GM12873 (cell line): ENCODE data around the gene NRG2.

Experiments
- TF ChIP-seq, protein P1 (sequence below): IDR thresholded peaks from 2 replicates; pipeline ENCODE4 v1.5.1; 2012; ENCODE audit warnings: low read depth, mild to moderate bottlenecking, moderate library complexity, low read length, control low read depth; ENCODE audit not compliant: insufficient read depth; ENCODE audit errors: missing control alignments

NRG2 gene

DNA sequence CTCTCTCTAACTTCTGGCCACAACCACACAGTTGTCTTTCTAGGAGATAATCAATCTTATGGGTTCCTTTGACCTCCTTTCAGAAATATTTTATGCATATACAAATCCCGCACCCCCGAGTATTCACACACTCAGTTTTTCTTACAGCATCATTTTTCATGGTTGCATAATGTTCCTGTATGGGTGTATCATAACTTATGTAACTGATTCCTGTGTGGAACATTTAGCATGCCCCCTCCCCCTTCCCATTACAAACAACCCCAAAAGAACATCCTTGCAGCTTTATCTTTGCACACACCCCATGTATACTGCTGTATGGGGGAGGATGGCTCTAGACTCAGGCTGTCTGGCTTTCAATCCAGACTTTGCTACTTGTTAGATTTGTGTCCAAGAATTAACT, 153.7 kb downstream of the NRG2 start:
- TF ChIP-seq, protein P1, sequence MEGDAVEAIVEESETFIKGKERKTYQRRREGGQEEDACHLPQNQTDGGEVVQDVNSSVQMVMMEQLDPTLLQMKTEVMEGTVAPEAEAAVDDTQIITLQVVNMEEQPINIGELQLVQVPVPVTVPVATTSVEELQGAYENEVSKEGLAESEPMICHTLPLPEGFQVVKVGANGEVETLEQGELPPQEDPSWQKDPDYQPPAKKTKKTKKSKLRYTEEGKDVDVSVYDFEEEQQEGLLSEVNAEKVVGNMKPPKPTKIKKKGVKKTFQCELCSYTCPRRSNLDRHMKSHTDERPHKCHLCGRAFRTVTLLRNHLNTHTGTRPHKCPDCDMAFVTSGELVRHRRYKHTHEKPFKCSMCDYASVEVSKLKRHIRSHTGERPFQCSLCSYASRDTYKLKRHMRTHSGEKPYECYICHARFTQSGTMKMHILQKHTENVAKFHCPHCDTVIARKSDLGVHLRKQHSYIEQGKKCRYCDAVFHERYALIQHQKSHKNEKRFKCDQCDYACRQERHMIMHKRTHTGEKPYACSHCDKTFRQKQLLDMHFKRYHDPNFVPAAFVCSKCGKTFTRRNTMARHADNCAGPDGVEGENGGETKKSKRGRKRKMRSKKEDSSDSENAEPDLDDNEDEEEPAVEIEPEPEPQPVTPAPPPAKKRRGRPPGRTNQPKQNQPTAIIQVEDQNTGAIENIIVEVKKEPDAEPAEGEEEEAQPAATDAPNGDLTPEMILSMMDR, result no peak

DNA sequence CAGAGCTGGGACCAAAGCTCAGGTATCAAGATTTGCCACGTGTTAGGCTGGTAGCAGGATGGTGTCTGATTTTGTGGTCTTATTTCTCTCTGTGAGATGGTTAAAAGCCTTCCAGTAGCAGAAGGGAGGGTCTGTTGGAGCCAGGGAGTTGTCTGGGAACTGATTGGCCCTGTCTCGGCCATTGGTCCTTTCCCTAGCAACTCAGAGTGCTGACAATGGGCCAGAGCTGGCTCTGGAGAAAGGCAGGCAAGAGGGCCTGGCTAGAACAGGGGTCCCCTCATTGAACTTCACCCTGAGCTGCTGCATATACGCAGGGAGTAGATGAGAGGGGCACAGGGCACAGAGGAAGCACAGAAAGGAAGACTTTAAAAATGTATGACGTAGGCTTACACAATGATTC, 154.7 kb downstream of the NRG2 start:
- TF ChIP-seq, protein P1, result no peak

DNA sequence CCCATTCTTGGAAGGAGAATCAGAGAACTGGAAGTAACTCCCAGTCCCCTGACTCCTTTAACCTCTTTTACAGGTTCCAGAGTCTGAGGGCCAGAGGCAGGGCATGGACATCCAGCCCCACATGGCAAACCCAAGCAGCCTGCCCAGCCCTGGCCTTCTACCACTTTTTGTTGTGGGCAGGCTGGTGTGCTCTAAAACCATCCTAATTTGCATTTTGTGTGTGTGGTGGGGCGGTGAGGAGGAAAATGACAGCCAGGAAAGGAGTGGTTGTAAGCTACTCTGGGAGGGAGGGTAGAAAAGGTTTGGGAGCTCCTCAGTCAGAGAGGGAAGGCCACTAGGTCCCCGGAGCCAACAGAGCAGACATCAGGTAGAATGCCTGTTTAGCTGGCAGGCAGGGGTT, 156.9 kb downstream of the NRG2 start:
- TF ChIP-seq, protein P1, result no peak

DNA sequence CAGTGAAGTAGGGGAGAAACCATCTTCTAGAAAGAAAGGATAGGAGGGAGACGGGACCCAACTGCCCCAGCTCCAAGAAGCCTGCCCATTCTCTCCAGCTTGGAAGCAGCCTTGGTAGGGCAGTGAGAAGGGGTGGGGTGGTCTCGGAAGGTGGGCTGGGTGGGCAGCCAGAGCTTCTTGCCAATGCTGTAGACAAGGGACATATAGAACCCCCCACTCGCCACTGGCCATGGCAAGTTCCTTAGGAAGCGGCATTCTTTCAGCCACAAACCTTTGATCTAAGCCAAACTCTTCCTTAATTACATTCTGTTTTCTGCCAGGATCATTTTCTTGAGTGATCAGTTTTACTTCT, 157.3 kb downstream of the NRG2 start:
- TF ChIP-seq, protein P1, result no peak

DNA sequence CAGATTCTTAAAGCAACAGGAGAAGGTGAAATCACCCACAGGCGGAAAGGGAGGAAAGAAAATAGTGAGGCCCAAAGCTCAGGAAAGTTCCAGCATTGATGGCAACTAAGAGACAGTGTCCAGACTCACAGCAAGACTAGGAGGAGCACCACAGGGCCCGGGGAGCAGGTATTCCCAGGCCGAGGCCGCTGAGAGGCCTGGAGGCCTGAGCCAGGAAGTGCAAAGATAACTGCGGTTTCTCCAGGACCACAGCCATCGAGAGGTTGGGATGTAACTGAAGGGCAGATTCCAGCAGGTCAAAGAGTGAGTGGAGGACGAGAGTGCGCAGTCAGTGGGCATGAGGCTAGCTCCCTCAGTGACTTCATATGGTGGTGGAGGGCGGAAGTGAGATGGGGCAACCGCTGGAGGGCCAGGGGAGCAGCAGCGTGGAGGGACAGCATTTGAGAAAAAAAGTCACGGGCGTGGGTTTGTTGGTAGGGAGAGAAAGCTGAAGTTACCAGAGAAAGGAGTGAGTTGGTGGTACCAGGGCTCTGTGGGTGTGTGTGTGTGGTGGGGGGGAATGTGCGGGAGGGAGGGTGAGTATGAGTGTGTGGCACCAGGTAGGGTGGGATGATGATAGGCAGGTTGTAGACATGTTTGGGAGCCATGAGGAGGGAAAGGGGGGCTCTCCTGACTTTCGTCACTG, 157.8 kb downstream of the NRG2 start:
- TF ChIP-seq, protein P1, result no peak

DNA sequence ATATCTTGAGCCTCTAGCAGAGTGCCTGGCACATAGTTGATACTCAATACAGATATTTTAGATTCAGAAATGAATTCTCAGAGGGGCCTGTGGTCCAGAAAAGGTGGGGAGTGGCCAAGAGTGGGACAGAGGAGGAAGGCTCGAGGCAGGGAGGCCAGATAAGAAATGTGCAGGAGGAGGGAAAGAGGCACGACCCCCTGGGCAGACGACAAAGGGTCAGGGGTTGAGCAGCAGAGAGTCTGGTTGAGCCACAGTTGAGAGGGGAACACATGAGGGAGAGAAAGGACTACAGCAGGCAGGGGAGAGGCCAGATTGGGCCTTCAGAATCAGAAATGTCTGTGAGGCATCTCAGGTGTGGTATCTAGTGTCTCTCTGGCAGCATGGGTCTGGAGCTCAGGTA, 158.4 kb downstream of the NRG2 start:
- TF ChIP-seq, protein P1, result no peak

DNA sequence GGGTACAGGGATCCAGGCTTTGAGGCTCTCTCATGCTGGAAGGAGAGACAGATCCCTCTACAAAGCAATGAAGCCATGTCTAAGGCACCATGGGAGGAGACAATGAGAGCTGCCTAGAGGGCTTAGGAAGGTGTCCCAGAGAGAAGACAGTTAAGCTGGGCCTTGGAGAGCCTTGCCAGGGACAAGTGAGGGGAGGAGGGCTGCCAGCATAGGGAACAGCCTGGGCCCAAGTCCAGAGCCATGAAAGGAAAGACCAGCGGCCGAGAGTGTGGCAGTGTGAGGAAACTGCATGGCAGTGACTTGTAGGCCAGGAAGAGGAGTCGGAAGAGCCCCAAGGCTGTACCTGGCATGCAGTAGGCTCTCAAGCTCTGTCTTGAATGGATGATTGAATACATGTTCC, 159.0 kb downstream of the NRG2 start:
- TF ChIP-seq, protein P1, result no peak
